Measurements from ENCODE around the gene MERTK. TPM values are rescaled to one million over a fixed set of nuclear protein-coding genes. Genes with fewer than 3 reads are reported as not detected.

MERTK gene
- total RNA-seq, 1 donor from 2014 or later = 3.2 TPM

GRCh38 chr2:111966241-111966640 is 67.8 kb downstream of the MERTK start:
- no peaks in the 10 kb centered on the region for H3K27me3 Mint-ChIP-seq (ENCODE audit: low read depth)
- no peak overlapping the region for H3K27ac Mint-ChIP-seq (ENCODE audit: unreplicated experiment)
- no peak overlapping the region for H3K4me3 Mint-ChIP-seq (ENCODE audit: unreplicated experiment)
- TF ChIP-seq CTCF (IDR thresholded peaks at IDR 0.05) = no peak
- no peak for DNase-seq (ENCODE audit: low spot score)
- no peaks in the 10 kb centered on the region for H3K36me3 Mint-ChIP-seq (ENCODE audit: low read depth)
- peaks cover 20% of the 10 kb centered on the region for H3K4me1 Mint-ChIP-seq (ENCODE audit: low read depth)
- H3K9me3 Mint-ChIP-seq (ENCODE audit: low read depth) = no peaks in the 10 kb centered on the region

GRCh38 chr2:111967018-111967417 is 68.6 kb downstream of the MERTK start:
- H3K9me3 Mint-ChIP-seq (ENCODE audit: low read depth) = no peaks in the 10 kb centered on the region
- H3K4me1 Mint-ChIP-seq (ENCODE audit: low read depth) = peaks cover 13% of the 10 kb centered on the region
- H3K36me3 Mint-ChIP-seq (ENCODE audit: low read depth) = no peaks in the 10 kb centered on the region
- no peaks in the 10 kb centered on the region for H3K27me3 Mint-ChIP-seq (ENCODE audit: low read depth)
- no peak for DNase-seq (ENCODE audit: low spot score)
- H3K27ac Mint-ChIP-seq (ENCODE audit: unreplicated experiment) = no peak overlapping the region
- TF ChIP-seq CTCF (IDR thresholded peaks at IDR 0.05) = no peak
- no peak overlapping the region for H3K4me3 Mint-ChIP-seq (ENCODE audit: unreplicated experiment)

- DNase-seq (ENCODE audit: low spot score) = no peak
- H3K27me3 Mint-ChIP-seq (ENCODE audit: low read depth) = no peaks in the 10 kb centered on the region
- H3K27ac Mint-ChIP-seq (ENCODE audit: unreplicated experiment) = no peak overlapping the region
- peaks cover 38% of the 10 kb centered on the region for H3K4me1 Mint-ChIP-seq (ENCODE audit: low read depth)
- H3K36me3 Mint-ChIP-seq (ENCODE audit: low read depth) = no peaks in the 10 kb centered on the region
- no peak overlapping the region for H3K4me3 Mint-ChIP-seq (ENCODE audit: unreplicated experiment)
- no peak for TF ChIP-seq CTCF (IDR thresholded peaks at IDR 0.05)
- no peaks in the 10 kb centered on the region for H3K9me3 Mint-ChIP-seq (ENCODE audit: low read depth)
Observed at GRCh38 chr2:111970453-111970852, 72.0 kb downstream of the MERTK start.

- no peak for DNase-seq (ENCODE audit: low spot score)
- Mint-ChIP-seq H3K36me3 (ENCODE audit: low read depth) (peaks cover 10% of the 10 kb centered on the region), H3K4me3 (ENCODE audit: unreplicated experiment) (no peak overlapping the region), H3K9me3 (ENCODE audit: low read depth) (peaks cover 12% of the 10 kb centered on the region), H3K4me1 (ENCODE audit: low read depth) (peaks cover 28% of the 10 kb centered on the region), H3K27me3 (ENCODE audit: low read depth) (no peaks in the 10 kb centered on the region), H3K27ac (ENCODE audit: unreplicated experiment) (peak overlapping the region; percentile 62)
- TF ChIP-seq CTCF (IDR thresholded peaks at IDR 0.05) = no peak
Observed at GRCh38 chr2:111972955-111973565, 74.7 kb downstream of the MERTK start.

GRCh38 chr2:111973701-111974100 is 75.3 kb downstream of the MERTK start:
- Mint-ChIP-seq H3K27ac (ENCODE audit: unreplicated experiment) (peak overlapping the region; percentile 15), H3K4me3 (ENCODE audit: unreplicated experiment) (no peak overlapping the region), H3K36me3 (ENCODE audit: low read depth) (peaks cover 13% of the 10 kb centered on the region), H3K27me3 (ENCODE audit: low read depth) (no peaks in the 10 kb centered on the region), H3K4me1 (ENCODE audit: low read depth) (peaks cover 28% of the 10 kb centered on the region), H3K9me3 (ENCODE audit: low read depth) (peaks cover 16% of the 10 kb centered on the region)
- no peak for TF ChIP-seq CTCF (IDR thresholded peaks at IDR 0.05)
- DNase-seq (ENCODE audit: low spot score) = no peak
